Mucosa of descending colon (tissue), 3 donors: Measurements from ENCODE around the gene SCN11A. TPM values are rescaled to one million over a fixed set of nuclear protein-coding genes. Genes with fewer than 3 reads are reported as not detected.

Source experiments
- ATAC-seq: fragments of 200-7000 bp; cut with Tn5 transposase; one replicate; pipeline ENCODE4 v1.9.1; 2020; ENCODE audit warnings: mild to moderate bottlenecking, moderate library complexity
- DNase-seq, 3 donors: peaks; one replicate each; pipeline ENCODE4 v3.0.0-alpha.2; 2020
- H3K36me3 ChIP-seq: fragments of 200-600 bp; one replicate; pipeline ENCODE4 v1.8.0; 2021; ENCODE audit warnings: low read depth, mild to moderate bottlenecking
- H3K4me1 ChIP-seq: fragments of 200-600 bp; one replicate; pipeline ENCODE4 v1.8.0; 2021; ENCODE audit warnings: low read depth, mild to moderate bottlenecking
- H3K4me3 ChIP-seq: fragments of 200-600 bp; one replicate; pipeline ENCODE4 v1.8.0; 2021; ENCODE audit warnings: mild to moderate bottlenecking
- H3K9me3 ChIP-seq: fragments of 200-600 bp; one replicate; pipeline ENCODE4 v1.8.0; 2021; ENCODE audit warnings: mild to moderate bottlenecking
- intact Hi-C, 2 donors: fragments of 100-400 bp; cut with DNase I in 1 of 2; cut with micrococcal nuclease in 1 of 2; formaldehyde crosslinking; loops; one replicate each; pipeline versions ENCODE4 v1.11.0 to v1.11.1; 2022; cut with DNase I, micrococcal nuclease
- total RNA-seq, 3 donors: library from RNA; stranded (reverse); fragmentation: NEBNext Ultra II Directional in 2 of 3; extraction: Animal tissue kit (Norgen Biotek cat#: 25700) in 2 of 3; gene quantifications; one replicate each; pipeline versions ENCODE4 v1.2.1 to v1.2.4, GENCODE V29; 2021 to 2023
- TF ChIP-seq, protein P1 (sequence below): fragments of 200-600 bp; IDR thresholded peaks from one replicate; pipeline ENCODE4 v1.8.0; 2022; ENCODE audit warnings: antibody characterized with exemption, mild to moderate bottlenecking
- donor health status: DM: no; HTN: no; CAD: no; lungs with moderate emphysema.
- donor health status: DM: no; HTN: no; CAD: no.
- donor health status: DM: no; HTN: yes; CAD: no.

Gene SCN11A
- total RNA-seq, 3 donors from 2014 or later: 0.23 to 2.1 (median 0.27) TPM

DNA sequence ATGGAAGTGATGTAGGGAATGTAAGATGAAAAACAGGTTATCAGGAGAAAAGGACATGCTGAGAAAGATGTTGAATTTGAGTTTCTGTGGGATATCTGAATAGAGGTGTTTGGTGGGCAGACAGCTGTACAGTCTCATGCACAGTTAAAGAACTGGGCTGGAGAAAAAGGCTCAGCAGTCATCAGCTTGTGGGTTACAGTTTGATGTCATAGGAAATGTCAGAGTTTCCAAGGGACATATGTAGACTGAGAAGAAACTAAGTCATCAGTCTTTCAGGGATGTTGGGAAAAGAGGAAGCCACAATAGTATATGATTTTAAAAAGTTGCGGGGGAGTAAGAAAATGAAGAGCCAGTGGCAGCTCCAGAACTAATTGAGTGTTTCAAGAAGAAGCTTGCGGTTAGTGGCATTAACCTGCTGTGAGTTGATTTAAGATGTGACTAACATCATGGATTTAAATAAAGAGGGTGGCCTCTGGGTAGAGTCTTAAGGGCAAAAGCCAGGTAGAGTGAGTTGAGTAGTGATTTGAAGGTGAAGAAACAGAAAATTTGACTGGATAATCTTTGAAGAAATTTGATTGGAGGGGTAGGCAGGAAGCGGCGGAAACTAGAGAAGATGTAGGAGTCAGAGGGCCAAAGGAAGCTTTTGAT, 31.0 kb upstream of the SCN11A start:
- intact Hi-C loops: no loop called here
- Histone ChIP-seq H3K4me3 (no peak overlapping the region), H3K36me3 (no peaks in the 10 kb centered on the region), H3K9me3 (no peaks in the 10 kb centered on the region), H3K4me1 (no peaks in the 10 kb centered on the region)
- DNase-seq (no peak), ATAC-seq (no peak)
- TF ChIP-seq, protein P1, sequence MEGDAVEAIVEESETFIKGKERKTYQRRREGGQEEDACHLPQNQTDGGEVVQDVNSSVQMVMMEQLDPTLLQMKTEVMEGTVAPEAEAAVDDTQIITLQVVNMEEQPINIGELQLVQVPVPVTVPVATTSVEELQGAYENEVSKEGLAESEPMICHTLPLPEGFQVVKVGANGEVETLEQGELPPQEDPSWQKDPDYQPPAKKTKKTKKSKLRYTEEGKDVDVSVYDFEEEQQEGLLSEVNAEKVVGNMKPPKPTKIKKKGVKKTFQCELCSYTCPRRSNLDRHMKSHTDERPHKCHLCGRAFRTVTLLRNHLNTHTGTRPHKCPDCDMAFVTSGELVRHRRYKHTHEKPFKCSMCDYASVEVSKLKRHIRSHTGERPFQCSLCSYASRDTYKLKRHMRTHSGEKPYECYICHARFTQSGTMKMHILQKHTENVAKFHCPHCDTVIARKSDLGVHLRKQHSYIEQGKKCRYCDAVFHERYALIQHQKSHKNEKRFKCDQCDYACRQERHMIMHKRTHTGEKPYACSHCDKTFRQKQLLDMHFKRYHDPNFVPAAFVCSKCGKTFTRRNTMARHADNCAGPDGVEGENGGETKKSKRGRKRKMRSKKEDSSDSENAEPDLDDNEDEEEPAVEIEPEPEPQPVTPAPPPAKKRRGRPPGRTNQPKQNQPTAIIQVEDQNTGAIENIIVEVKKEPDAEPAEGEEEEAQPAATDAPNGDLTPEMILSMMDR: no peak

DNA sequence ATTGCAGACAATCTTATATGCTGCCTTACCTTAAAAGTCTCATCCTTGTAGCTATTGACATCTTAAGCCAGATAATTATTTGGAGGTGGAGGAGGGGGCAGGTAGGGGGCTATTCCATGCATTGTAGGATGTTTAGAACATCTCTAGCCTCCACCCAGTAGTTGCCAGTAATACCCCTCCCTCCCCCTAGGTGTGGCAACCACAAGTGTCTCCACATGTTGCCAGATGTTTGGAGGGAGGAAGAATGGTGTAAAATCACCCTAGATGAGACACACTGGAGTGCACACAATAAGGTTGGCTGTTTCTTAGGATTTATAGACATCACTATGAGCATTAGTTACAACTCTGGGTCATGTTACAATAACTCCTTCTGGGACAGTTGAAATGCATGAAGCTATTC, 28.3 kb upstream of the SCN11A start:
- Histone ChIP-seq H3K4me1 (no peaks in the 10 kb centered on the region), H3K36me3 (no peaks in the 10 kb centered on the region)

DNA sequence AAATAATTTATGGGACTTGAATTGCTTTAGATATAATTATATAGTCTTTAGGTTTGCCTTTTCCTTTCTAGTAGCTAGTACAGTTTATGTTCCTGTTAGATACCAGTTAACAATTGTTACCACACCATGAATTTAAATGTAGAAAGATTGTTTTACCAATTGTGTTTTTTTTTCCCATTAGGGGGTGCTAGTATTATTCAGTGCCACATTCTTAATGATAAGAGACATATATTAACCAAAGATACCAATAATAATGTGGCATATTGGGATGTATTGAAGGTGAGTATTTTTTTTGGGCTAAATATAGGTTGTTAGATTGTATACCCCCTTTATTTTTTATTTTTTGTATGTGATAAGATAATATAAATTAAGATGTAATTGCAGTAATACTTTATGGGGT, 27.8 kb upstream of the SCN11A start:
- no peaks in the 10 kb centered on the region for H3K36me3 ChIP-seq
- no peaks in the 10 kb centered on the region for H3K4me1 ChIP-seq
- ATAC-seq (no peak), DNase-seq (no peak)
- no peaks in the 10 kb centered on the region for H3K9me3 ChIP-seq
- H3K4me3 ChIP-seq: no peak overlapping the region
- intact Hi-C loops: no loop called here
- TF ChIP-seq, protein P1: no peak

More for the DNA sequence above, 28.3 kb upstream of the SCN11A start:
- DNase-seq: no peak
- Histone ChIP-seq H3K4me3 (no peak overlapping the region), H3K9me3 (no peaks in the 10 kb centered on the region)
- TF ChIP-seq, protein P1: no peak
- intact Hi-C loops: no loop called here
- ATAC-seq: no peak

DNA sequence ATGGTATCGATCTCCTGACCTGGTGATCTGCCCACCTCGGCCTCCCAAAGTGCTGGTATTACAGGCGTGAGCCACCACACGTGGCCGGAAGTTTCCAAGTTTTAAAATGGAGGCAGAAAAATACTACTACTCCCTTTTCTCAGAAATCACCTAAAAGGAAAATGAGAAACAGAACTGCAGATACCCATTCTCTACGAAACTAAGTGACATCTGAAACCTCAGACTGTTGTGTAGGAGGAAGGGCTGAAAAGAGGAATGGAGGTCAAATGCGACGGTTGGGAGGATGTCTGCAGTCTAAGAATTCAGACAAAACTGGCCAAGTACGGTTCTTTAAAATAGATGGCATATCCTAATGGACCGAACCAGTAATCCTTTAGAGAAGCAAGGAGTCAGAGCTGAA, 24.2 kb upstream of the SCN11A start:
- intact Hi-C loops: no loop called here
- no peak for DNase-seq
- no peak for ATAC-seq
- H3K4me3 ChIP-seq: no peak overlapping the region
- H3K36me3 ChIP-seq: no peaks in the 10 kb centered on the region
- no peaks in the 10 kb centered on the region for H3K4me1 ChIP-seq
- no peaks in the 10 kb centered on the region for H3K9me3 ChIP-seq
- TF ChIP-seq, protein P1: no peak

DNA sequence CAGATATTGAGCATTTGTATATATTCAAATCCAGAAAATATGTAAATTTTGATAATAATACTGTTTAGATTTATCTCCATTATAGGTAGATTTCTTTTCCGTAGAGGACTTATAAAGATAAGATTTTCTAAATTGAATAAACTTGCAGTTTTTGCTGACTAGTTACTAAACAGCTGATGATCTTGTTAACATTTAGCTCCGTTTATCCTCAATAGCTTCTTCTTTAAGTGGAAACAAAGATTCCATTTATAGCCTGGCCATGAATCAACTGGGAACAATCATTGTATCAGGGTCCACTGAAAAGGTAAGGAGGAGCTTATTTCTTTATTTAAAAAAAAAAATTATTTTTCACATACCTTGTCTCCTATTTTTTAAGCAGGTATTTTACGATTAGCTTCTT, 16.8 kb upstream of the SCN11A start:
- Histone ChIP-seq H3K9me3 (no peaks in the 10 kb centered on the region), H3K4me3 (no peak overlapping the region), H3K4me1 (no peaks in the 10 kb centered on the region), H3K36me3 (no peaks in the 10 kb centered on the region)
- TF ChIP-seq, protein P1: no peak
- intact Hi-C loops: no loop called here
- ATAC-seq: no peak
- DNase-seq: no peak

DNA sequence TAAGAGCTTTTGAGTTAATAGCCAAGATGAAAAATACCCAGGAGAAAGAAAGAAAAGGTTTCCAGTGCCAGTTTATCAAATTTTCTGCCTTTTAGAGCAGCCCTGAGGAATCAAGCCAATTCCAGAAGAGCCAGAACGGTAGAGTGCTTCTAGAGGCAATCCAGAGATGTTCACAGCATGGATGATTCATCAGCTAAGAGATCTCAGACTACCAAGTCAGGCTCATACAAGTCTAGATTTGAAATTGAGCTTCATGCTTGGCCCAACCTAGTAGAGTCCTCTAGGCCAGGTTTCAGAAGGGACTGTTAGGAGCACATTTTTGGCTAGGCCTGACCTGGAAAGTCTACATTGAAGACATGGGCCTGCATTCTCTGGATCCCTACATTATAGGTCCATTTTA, 15.5 kb upstream of the SCN11A start:
- Histone ChIP-seq H3K9me3 (no peaks in the 10 kb centered on the region), H3K36me3 (no peaks in the 10 kb centered on the region), H3K4me3 (no peak overlapping the region), H3K4me1 (peaks cover 6% of the 10 kb centered on the region)
- intact Hi-C loops: no loop called here
- ATAC-seq (no peak), DNase-seq (no peak)
- TF ChIP-seq, protein P1: no peak
